Measurements from ENCODE around the gene CETP.
"Not testable (repeated sequence)": the region's sequence is repeated elsewhere in the genome, so short reads cannot be mapped to it uniquely, and the experiment has no call there.

Gene CETP

GRCh38 chr16:57004387-57005250, 42.9 kb downstream of the CETP start:
- H3K4me3 ChIP-seq (replicated peaks in 1 of 2; ENCODE audit: low read depth in 2 of 2, low read length in 2 of 2), result no peak overlapping the region
- TF ChIP-seq CTCF (IDR thresholded peaks at IDR 0.05; ENCODE audit: low read depth, low read length), result no peak
- DNase-seq (ENCODE audit: low read depth in 2 of 2), result no peak

GRCh38 chr16:57005597-57005996, 43.8 kb downstream of the CETP start:
- not testable (repeated sequence) for DNase-seq (ENCODE audit: low read depth in 2 of 2); H3K4me3 ChIP-seq (replicated peaks in 1 of 2; ENCODE audit: low read depth in 2 of 2, low read length in 2 of 2)

- no peak for TF ChIP-seq CTCF (IDR thresholded peaks at IDR 0.05; ENCODE audit: low read depth, low read length)
- no peak overlapping the region for H3K4me3 ChIP-seq (replicated peaks in 1 of 2; ENCODE audit: low read depth in 2 of 2, low read length in 2 of 2)
- no peak for DNase-seq (ENCODE audit: low read depth in 2 of 2)
These were observed 45.3 kb downstream of the CETP start for GRCh38 chr16:57007050-57007449.

- no peak for DNase-seq (ENCODE audit: low read depth in 2 of 2)
- H3K4me3 ChIP-seq (replicated peaks in 1 of 2; ENCODE audit: low read depth in 2 of 2, low read length in 2 of 2), result no peak overlapping the region
- TF ChIP-seq CTCF (IDR thresholded peaks at IDR 0.05; ENCODE audit: low read depth, low read length), result no peak
These were observed 45.8 kb downstream of the CETP start for GRCh38 chr16:57007530-57007929.

GRCh38 chr16:57008440-57008839, 46.7 kb downstream of the CETP start:
- H3K4me3 ChIP-seq (replicated peaks in 1 of 2; ENCODE audit: low read depth in 2 of 2, low read length in 2 of 2), result no peak overlapping the region
- DNase-seq (ENCODE audit: low read depth in 2 of 2), result no peak
- TF ChIP-seq CTCF (IDR thresholded peaks at IDR 0.05; ENCODE audit: low read depth, low read length), result no peak

GRCh38 chr16:57009643-57010170, 48.0 kb downstream of the CETP start:
- TF ChIP-seq CTCF (IDR thresholded peaks at IDR 0.05; ENCODE audit: low read depth, low read length), result no peak
- DNase-seq (ENCODE audit: low read depth in 2 of 2), result no peak

GRCh38 chr16:57012353-57012752, 50.6 kb downstream of the CETP start:
- DNase-seq (ENCODE audit: low read depth in 2 of 2), result no peak
- no peak for TF ChIP-seq CTCF (IDR thresholded peaks at IDR 0.05; ENCODE audit: low read depth, low read length)
- H3K4me3 ChIP-seq (replicated peaks in 1 of 2; ENCODE audit: low read depth in 2 of 2, low read length in 2 of 2), result no peak overlapping the region

More at GRCh38 chr16:57009643-57010170, 48.0 kb downstream of the CETP start:
- no peak overlapping the region for H3K4me3 ChIP-seq (replicated peaks in 1 of 2; ENCODE audit: low read depth in 2 of 2, low read length in 2 of 2)
